Neural cell (in vitro differentiated cells): Measurements from ENCODE around the gene FRZB. TPM values are rescaled to one million over a fixed set of nuclear protein-coding genes. Genes with fewer than 3 reads are reported as not detected.

Experiments used
- H2AFZ ChIP-seq: fragments of 200-600, 300-800 bp; sonication (generic), shearing (Covaris generic); 2 replicates; pipeline ENCODE4 v1.6.0; 2014; ENCODE audit warnings: low read depth, mild to moderate bottlenecking, antibody characterized with exemption, low read length, moderate library complexity
- H3F3A ChIP-seq: fragments of 200-600 bp; shearing (Covaris generic); 2 replicates; pipeline ENCODE4 v1.6.1; 2016; ENCODE audit warnings: mild to moderate bottlenecking, moderate library complexity, mixed read lengths, antibody characterized with exemption, low read length; ENCODE audit not compliant: insufficient read depth, poor library complexity, severe bottlenecking
- H3K27ac ChIP-seq: fragments of 200-600, 300-800 bp; sonication (generic), shearing (Covaris generic); 2 replicates; pipeline ENCODE4 v1.5.1; 2014; ENCODE audit warnings: mild to moderate bottlenecking, low read length, moderate library complexity
- H3K27me3 ChIP-seq: fragments of 300-800, 200-600 bp; sonication (generic), shearing (Covaris generic); 2 replicates; pipeline ENCODE4 v1.6.0; 2014; ENCODE audit warnings: mild to moderate bottlenecking, low read depth, low read length, moderate library complexity; ENCODE audit not compliant: insufficient read depth
- H3K36me3 ChIP-seq: fragments of 300-800, 200-600 bp; sonication (generic), shearing (Covaris generic); 2 replicates; pipeline ENCODE4 v1.5.1; 2014; ENCODE audit warnings: mild to moderate bottlenecking, antibody characterized with exemption, low read length, moderate library complexity; ENCODE audit not compliant: insufficient read depth
- H3K4me2 ChIP-seq: fragments of 300-800, 200-600 bp; sonication (generic), shearing (Covaris generic); 2 replicates; pipeline ENCODE4 v1.6.0; 2014; ENCODE audit warnings: mild to moderate bottlenecking, low read length
- H3K4me3 ChIP-seq: fragments of 300-800, 200-600 bp; sonication (generic), shearing (Covaris generic); 2 replicates; pipeline ENCODE4 v1.5.1; 2014; ENCODE audit warnings: mild to moderate bottlenecking, low read length, moderate library complexity
- H3K79me2 ChIP-seq: fragments of 200-600 bp; shearing (Covaris generic); replicated peaks from 2 replicates; pipeline ENCODE4 v1.6.0; 2014; ENCODE audit warnings: mild to moderate bottlenecking, low read length, moderate library complexity; ENCODE audit not compliant: insufficient read depth
- H3K9ac ChIP-seq: fragments of 300-800, 200-600 bp; sonication (generic), shearing (Covaris generic); 2 replicates; pipeline ENCODE4 v1.6.1; 2016; ENCODE audit warnings: mild to moderate bottlenecking, low read length, mixed read lengths
- H3K9me2 ChIP-seq: fragments of 200-600 bp; shearing (Covaris generic); 2 replicates; pipeline ENCODE4 v1.6.1; 2016; ENCODE audit warnings: mild to moderate bottlenecking, low read length, mixed read lengths; ENCODE audit not compliant: insufficient read depth
- H3K9me3 ChIP-seq: fragments of 200-600, 300-800 bp; sonication (generic), shearing (Covaris generic); 2 replicates; pipeline ENCODE4 v1.6.1; 2016; ENCODE audit warnings: mild to moderate bottlenecking, mixed run types, low read length, moderate library complexity, mixed read lengths
- H4K20me1 ChIP-seq: fragments of 200-600 bp; shearing (Covaris generic); 2 replicates; pipeline ENCODE4 v1.6.1; 2016; ENCODE audit warnings: mild to moderate bottlenecking, mixed run types; ENCODE audit not compliant: insufficient read depth
- CTCF ChIP-seq: fragments of 450-650 bp; IDR thresholded peaks from 2 replicates; pipeline ENCODE4 v1.5.1; 2014; ENCODE audit warnings: antibody characterized with exemption, mild to moderate bottlenecking, moderate library complexity; ENCODE audit not compliant: poor library complexity, severe bottlenecking
- EP300 ChIP-seq: fragments of 450-650 bp; conservative IDR thresholded peaks from 2 replicates; pipeline ENCODE4 v1.6.1; 2014; ENCODE audit warnings: antibody characterized with exemption, mild to moderate bottlenecking, moderate library complexity; ENCODE audit not compliant: poor library complexity, severe bottlenecking
- EZH2 ChIP-seq: fragments of 200-600, 300-800 bp; shearing (Covaris generic), sonication (generic); IDR thresholded peaks from 2 replicates; pipeline ENCODE4 v1.6.1; 2014; ENCODE audit warnings: antibody characterized with exemption, low read length, borderline replicate concordance, mild to moderate bottlenecking; ENCODE audit not compliant: insufficient read depth, poor library complexity, severe bottlenecking
- MXI1 ChIP-seq: fragments of 450-650 bp; conservative IDR thresholded peaks from 2 replicates; pipeline ENCODE4 v1.6.1; 2014; ENCODE audit warnings: antibody characterized with exemption, mild to moderate bottlenecking; ENCODE audit not compliant: poor library complexity, severe bottlenecking
- POLR2AphosphoS5 ChIP-seq: IDR thresholded peaks from 2 replicates; pipeline ENCODE4 v1.6.1; 2012
- RAD21 ChIP-seq: fragments of 450-650 bp; conservative IDR thresholded peaks from 2 replicates; pipeline ENCODE4 v1.6.1; 2014; ENCODE audit warnings: antibody characterized with exemption, mild to moderate bottlenecking, moderate library complexity
- REST ChIP-seq: IDR thresholded peaks from 2 replicates; pipeline ENCODE4 v1.6.1; 2012; ENCODE audit warnings: borderline replicate concordance
- SMC3 ChIP-seq: fragments of 450-650 bp; conservative IDR thresholded peaks from 2 replicates; pipeline ENCODE4 v1.6.1; 2014; ENCODE audit warnings: antibody characterized with exemption, mild to moderate bottlenecking, moderate library complexity; ENCODE audit not compliant: poor library complexity
- TAF1 ChIP-seq: IDR thresholded peaks from 2 replicates; pipeline ENCODE4 v1.6.1; 2012; ENCODE audit warnings: low read depth
- polyA plus RNA-seq: library from polyadenylated mRNA; depleted of rRNA; stranded (reverse); fragments of >200 nt; gene quantifications from 2 replicates; pipeline ENCODE4 v1.2.3, GENCODE V29; 2014

FRZB gene
- polyA plus RNA-seq, 1 donor from 2014 or later = 3.5 TPM

DNA sequence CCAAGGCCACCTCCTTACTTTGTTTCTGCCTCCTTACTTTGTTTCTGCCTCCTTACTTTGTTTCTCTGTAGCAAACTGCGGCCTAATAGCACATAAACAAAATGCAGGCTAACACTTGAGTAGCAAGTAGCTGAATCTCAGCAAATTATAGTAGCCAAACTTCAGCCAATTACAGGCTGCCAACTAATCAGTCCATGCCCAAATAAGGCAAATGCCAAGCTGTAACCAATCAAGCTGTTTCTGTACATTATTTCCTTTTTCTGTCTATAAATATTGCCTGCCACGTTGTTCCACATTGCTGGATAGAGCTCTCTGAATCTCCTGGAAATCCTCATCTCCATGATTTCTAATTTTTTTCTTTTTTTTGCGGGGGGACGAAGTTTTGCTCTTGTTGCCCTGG, 28.7 kb upstream of the FRZB start:
- Histone ChIP-seq H3K4me2 (no peak overlapping the region), H3K79me2 (no peaks in the 10 kb centered on the region), H2AFZ (no peak overlapping the region), H3K27ac (no peak overlapping the region), H3K9me3 (no peaks in the 10 kb centered on the region), H3K4me3 (no peak overlapping the region), H3K27me3 (no peaks in the 10 kb centered on the region), H3K9ac (no peak overlapping the region), H3K9me2 (no peaks in the 10 kb centered on the region), H3K36me3 (no peaks in the 10 kb centered on the region), H4K20me1 (no peaks in the 10 kb centered on the region), H3F3A (no peaks in the 10 kb centered on the region)
- TF ChIP-seq CTCF = no peak
- TF ChIP-seq SMC3 = no peak
- no peak for TF ChIP-seq MXI1
- no peak for TF ChIP-seq TAF1

GRCh38 chr2:182894174-182894573, 27.7 kb upstream of the FRZB start:
- Histone ChIP-seq H3K9me3 (no peaks in the 10 kb centered on the region), H3K36me3 (no peaks in the 10 kb centered on the region), H3K4me3 (no peak overlapping the region), H3K9me2 (no peaks in the 10 kb centered on the region), H3K9ac (no peak overlapping the region), H4K20me1 (no peaks in the 10 kb centered on the region), H3K27me3 (no peaks in the 10 kb centered on the region), H2AFZ (no peak overlapping the region), H3F3A (no peaks in the 10 kb centered on the region), H3K79me2 (no peaks in the 10 kb centered on the region), H3K4me2 (no peak overlapping the region), H3K27ac (no peak overlapping the region)
- no peak for TF ChIP-seq RAD21
- TF ChIP-seq CTCF = no peak
- no peak for TF ChIP-seq REST
- no peak for TF ChIP-seq EP300
- TF ChIP-seq EZH2 = no peak
- TF ChIP-seq POLR2AphosphoS5 = no peak
